ENCODE results near the gene COX7A2L.

Gene COX7A2L

DNA sequence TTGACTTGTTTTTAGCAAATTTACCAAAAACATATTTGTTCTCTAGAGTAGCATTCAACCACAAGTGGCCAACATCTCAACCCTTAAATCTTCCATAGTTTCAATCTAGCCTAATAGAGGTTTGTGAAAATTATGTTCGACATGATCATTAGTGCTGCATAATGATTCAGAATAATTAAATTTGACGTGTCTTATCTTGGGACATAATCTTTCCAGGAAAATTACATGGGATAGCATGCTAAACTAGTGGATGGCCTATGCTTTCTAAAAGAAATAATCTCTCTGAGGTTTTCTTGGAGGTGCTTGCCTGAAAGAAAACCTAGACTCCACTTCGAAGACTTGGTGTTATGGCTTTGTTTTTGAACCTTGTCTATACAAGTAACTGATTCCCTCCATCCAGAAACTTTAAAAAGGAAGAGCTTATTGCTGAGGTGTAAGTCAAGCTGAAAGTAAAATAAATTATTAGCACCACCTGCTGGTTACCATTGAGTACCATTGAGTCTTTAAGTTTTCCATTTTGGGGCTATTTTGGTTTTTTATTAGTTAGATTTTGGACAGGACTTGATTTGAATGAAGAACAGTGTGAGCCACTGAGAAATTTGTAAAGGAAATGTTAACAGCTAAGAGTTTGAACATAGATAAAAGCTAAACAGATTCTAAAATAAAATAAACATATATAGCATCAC lies 32.7 kb downstream of the COX7A2L start:
- Histone ChIP-seq H3K9ac (ENCODE audit: low read depth, low read length) (no peak overlapping the region), H3K27ac (ENCODE audit: low read depth, low read length) (no peak overlapping the region), H3K4me3 (ENCODE audit: low read length) (no peak overlapping the region), H3K9me3 (ENCODE audit: insufficient read depth, low read depth, low read length) (no peaks in the 10 kb centered on the region), H3K4me1 (ENCODE audit: insufficient read depth, low read length) (no peaks in the 10 kb centered on the region), H3K27me3 (ENCODE audit: insufficient read depth, low read length) (no peaks in the 10 kb centered on the region), H3K36me3 (ENCODE audit: insufficient read depth, low read length) (peaks cover 86% of the 10 kb centered on the region)
- WGBS = 86% methylated on average over 3 of the region's 3 CpGs

DNA sequence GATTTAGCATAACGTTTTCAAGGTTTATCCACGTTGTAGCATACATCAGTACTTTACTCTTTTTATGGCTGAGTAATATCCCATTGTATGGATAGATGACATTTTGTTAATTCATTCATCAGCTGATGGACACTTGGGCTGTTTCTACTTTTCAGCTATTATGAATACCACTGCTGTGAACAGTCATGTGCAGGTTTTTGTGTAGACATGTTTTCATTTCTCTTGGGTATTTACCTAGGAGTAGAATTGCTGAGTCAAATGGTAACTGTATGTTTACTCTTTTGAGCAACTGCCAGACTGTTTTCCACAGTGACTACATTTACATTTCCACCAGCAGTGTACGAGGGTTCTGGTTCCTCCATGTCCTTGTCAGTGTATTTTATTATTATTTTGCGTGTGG lies 33.9 kb downstream of the COX7A2L start:
- Histone ChIP-seq H3K4me1 (ENCODE audit: insufficient read depth, low read length) (no peaks in the 10 kb centered on the region), H3K9ac (ENCODE audit: low read depth, low read length) (no peak overlapping the region), H3K4me3 (ENCODE audit: low read length) (no peak overlapping the region), H3K27me3 (ENCODE audit: insufficient read depth, low read length) (no peaks in the 10 kb centered on the region), H3K9me3 (ENCODE audit: insufficient read depth, low read depth, low read length) (no peaks in the 10 kb centered on the region), H3K36me3 (ENCODE audit: insufficient read depth, low read length) (peaks cover 78% of the 10 kb centered on the region), H3K27ac (ENCODE audit: low read depth, low read length) (no peak overlapping the region)
- WGBS = 92% methylated on average over 4 of the region's 4 CpGs

DNA sequence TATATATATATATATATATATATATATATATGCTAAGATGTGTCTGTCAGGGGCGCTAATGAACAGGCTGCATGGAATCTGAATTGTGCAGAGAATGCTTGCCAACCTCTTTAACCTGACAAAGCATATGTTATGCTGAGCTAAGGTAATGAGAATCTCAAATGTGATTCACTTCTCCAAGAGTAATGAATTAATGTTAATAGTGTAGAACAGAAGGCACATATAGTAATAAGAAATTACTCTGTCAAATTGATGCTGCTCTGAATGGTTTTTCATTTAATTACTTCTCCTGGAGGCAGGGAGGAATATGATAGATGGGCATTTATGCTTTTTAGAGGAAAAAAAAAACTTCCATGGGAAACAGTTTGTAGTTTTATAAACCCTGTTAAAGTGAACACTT lies 35.4 kb downstream of the COX7A2L start:
- no peak overlapping the region for H3K4me3 ChIP-seq (ENCODE audit: low read length)
- no peak overlapping the region for H3K27ac ChIP-seq (ENCODE audit: low read depth, low read length)
- 100% methylated on average over 1 of the region's 1 CpG for WGBS
- no peak overlapping the region for H3K9ac ChIP-seq (ENCODE audit: low read depth, low read length)
- peaks cover 67% of the 10 kb centered on the region for H3K36me3 ChIP-seq (ENCODE audit: insufficient read depth, low read length)
- H3K27me3 ChIP-seq (ENCODE audit: insufficient read depth, low read length) = no peaks in the 10 kb centered on the region
- no peaks in the 10 kb centered on the region for H3K9me3 ChIP-seq (ENCODE audit: insufficient read depth, low read depth, low read length)
- no peaks in the 10 kb centered on the region for H3K4me1 ChIP-seq (ENCODE audit: insufficient read depth, low read length)

DNA sequence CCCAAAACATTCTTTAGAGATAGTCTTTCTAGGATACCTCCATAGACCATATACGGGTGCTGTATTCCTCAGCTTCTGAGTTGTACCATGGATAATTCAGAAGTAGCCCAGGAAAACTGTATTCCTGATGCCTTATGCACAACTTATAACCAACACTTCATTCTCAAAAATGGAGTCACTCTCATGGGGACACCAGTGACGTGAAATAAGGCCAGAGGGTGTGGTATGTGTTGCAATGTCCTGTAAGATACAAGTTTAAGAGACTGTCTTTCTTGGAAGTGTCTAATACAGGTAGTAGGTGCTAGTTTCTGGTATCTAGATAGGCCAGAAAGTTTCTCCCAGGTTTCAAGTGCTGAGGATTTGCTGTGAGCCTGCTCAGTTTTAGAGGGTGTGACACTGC lies 36.1 kb downstream of the COX7A2L start:
- WGBS = 91% methylated on average over 2 of the region's 2 CpGs
- Histone ChIP-seq H3K4me1 (ENCODE audit: insufficient read depth, low read length) (no peaks in the 10 kb centered on the region), H3K36me3 (ENCODE audit: insufficient read depth, low read length) (peaks cover 67% of the 10 kb centered on the region), H3K27ac (ENCODE audit: low read depth, low read length) (no peak overlapping the region), H3K9me3 (ENCODE audit: insufficient read depth, low read depth, low read length) (no peaks in the 10 kb centered on the region), H3K4me3 (ENCODE audit: low read length) (no peak overlapping the region), H3K9ac (ENCODE audit: low read depth, low read length) (no peak overlapping the region), H3K27me3 (ENCODE audit: insufficient read depth, low read length) (no peaks in the 10 kb centered on the region)

DNA sequence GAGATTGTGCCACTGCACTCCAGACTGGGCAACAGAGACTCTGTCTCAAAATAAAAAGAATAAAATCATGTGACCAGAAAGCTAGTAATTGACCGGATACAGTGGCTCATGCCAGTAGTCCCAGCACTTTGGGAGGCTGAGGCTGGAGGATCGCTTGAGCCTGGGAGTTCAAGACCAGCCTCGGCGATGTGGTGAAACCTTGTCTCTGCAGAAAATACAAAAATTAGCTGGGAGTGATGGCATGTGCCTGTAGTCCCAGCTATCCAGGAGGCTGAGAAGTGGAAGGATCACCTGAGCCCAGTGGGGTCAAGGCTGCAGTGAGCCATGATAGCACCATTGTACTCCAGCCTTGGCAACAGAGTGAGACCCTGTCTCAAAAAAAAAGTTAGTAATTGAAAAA lies 36.8 kb downstream of the COX7A2L start:
- H3K4me3 ChIP-seq (ENCODE audit: low read length) = no peak overlapping the region
- 97% methylated on average over 4 of the region's 4 CpGs for WGBS
- no peaks in the 10 kb centered on the region for H3K4me1 ChIP-seq (ENCODE audit: insufficient read depth, low read length)
- H3K36me3 ChIP-seq (ENCODE audit: insufficient read depth, low read length) = peaks cover 67% of the 10 kb centered on the region
- no peak overlapping the region for H3K9ac ChIP-seq (ENCODE audit: low read depth, low read length)
- no peak overlapping the region for H3K27ac ChIP-seq (ENCODE audit: low read depth, low read length)
- H3K9me3 ChIP-seq (ENCODE audit: insufficient read depth, low read depth, low read length) = no peaks in the 10 kb centered on the region
- H3K27me3 ChIP-seq (ENCODE audit: insufficient read depth, low read length) = no peaks in the 10 kb centered on the region

DNA sequence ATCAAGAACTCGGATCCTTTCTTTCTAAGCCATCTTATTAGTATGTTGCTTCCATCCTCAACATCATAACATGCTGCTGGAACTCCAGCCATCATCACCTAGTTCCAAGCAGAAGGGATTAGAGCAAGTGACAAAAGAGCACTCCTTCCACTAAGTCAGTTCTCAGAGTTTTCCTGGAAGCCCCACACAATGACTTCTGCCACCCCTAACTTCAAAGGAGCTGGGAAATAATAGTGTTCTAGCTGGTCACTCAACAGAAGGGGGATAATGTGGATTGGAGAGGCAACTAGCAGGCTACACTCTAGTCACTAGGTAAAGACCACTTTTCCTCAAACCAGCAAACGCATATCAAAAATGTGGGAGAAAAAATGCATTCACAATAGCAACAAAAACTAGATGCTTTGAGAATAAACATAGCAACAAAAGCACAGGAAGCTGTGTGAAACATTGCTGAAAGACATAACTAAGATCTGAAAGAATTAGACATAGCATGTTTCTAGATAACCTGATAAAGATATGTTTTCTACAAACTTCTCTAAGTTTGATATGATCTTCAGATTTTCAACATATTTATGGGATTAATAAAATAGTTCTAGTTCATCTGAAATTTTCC lies 39.5 kb downstream of the COX7A2L start:
- no peaks in the 10 kb centered on the region for H3K4me1 ChIP-seq (ENCODE audit: insufficient read depth, low read length)
- WGBS = 58% methylated on average over 2 of the region's 2 CpGs
- H3K9me3 ChIP-seq (ENCODE audit: insufficient read depth, low read depth, low read length) = no peaks in the 10 kb centered on the region
- H3K9ac ChIP-seq (ENCODE audit: low read depth, low read length) = no peak overlapping the region
- no peak overlapping the region for H3K27ac ChIP-seq (ENCODE audit: low read depth, low read length)
- no peaks in the 10 kb centered on the region for H3K27me3 ChIP-seq (ENCODE audit: insufficient read depth, low read length)
- no peak overlapping the region for H3K4me3 ChIP-seq (ENCODE audit: low read length)
- peaks cover 69% of the 10 kb centered on the region for H3K36me3 ChIP-seq (ENCODE audit: insufficient read depth, low read length)

DNA sequence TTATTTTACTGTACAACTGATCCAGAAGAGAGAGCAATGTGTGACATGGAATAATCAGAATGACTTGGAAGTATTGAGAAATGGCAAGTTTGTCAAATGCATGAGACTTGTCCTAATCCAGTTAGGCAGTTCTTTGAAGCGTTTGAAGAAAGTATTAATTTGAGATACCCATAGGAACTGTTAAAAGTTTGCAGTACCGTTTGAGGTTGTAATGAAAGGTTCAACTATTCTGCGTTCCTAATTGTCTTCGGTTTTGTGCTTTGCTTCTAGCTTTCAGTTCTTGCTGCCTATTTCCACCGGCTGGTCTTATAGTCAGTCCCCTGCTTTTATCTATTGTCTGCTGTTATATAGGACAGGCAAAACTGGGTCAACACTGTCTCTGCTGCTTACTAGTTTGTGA lies 41.8 kb downstream of the COX7A2L start:
- WGBS = 95% methylated on average over 5 of the region's 5 CpGs
- Histone ChIP-seq H3K9me3 (ENCODE audit: insufficient read depth, low read depth, low read length) (no peaks in the 10 kb centered on the region), H3K4me1 (ENCODE audit: insufficient read depth, low read length) (no peaks in the 10 kb centered on the region), H3K4me3 (ENCODE audit: low read length) (no peak overlapping the region), H3K36me3 (ENCODE audit: insufficient read depth, low read length) (peaks cover 64% of the 10 kb centered on the region), H3K9ac (ENCODE audit: low read depth, low read length) (no peak overlapping the region), H3K27me3 (ENCODE audit: insufficient read depth, low read length) (no peaks in the 10 kb centered on the region), H3K27ac (ENCODE audit: low read depth, low read length) (no peak overlapping the region)

DNA sequence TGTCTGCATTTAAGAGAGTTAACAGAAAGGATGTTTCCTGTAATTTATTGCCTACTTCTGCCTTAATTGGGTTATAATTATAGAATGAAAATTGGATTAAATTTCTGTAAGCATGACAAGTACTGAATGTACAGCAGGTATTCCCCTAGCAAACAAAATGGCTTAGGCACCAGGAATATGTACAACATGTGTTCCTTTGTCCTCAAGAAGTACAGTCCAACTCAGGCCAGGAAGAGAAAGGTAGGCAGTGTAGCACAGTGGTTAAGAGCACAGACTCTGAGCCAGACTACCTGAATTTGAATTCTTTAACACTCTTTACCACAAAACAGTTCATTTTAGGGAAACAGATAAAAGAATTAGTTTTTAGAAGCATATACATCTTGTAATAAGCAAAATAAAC lies 43.1 kb downstream of the COX7A2L start:
- no peak overlapping the region for H3K4me3 ChIP-seq (ENCODE audit: low read length)
- H3K36me3 ChIP-seq (ENCODE audit: insufficient read depth, low read length) = peaks cover 61% of the 10 kb centered on the region

DNA sequence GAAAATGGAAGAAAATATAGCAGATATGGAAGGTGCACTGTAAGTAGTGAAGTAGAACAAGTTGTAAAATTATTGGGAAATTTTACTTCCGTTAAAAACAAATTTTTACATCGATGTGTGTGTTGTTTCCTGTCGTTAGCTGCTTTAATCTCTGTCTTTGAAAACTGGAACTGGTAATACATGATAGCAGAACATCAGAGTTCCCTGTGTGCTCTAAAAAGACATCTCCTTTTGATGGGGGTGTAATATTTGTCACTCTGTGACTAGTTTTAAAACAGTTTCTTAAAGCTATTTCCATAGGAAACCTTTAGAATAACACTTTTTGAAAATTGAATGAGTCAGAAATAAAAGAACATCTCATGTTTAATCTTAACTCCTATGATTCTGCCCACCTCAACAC lies 43.5 kb downstream of the COX7A2L start:
- 96% methylated on average over 3 of the region's 3 CpGs for WGBS
- no peaks in the 10 kb centered on the region for H3K27me3 ChIP-seq (ENCODE audit: insufficient read depth, low read length)
- no peaks in the 10 kb centered on the region for H3K9me3 ChIP-seq (ENCODE audit: insufficient read depth, low read depth, low read length)
- H3K36me3 ChIP-seq (ENCODE audit: insufficient read depth, low read length) = peaks cover 60% of the 10 kb centered on the region
- no peak overlapping the region for H3K9ac ChIP-seq (ENCODE audit: low read depth, low read length)
- no peaks in the 10 kb centered on the region for H3K4me1 ChIP-seq (ENCODE audit: insufficient read depth, low read length)
- no peak overlapping the region for H3K4me3 ChIP-seq (ENCODE audit: low read length)
- no peak overlapping the region for H3K27ac ChIP-seq (ENCODE audit: low read depth, low read length)

More for the DNA sequence above, 43.1 kb downstream of the COX7A2L start:
- H3K27ac ChIP-seq (ENCODE audit: low read depth, low read length) = no peak overlapping the region
- no peaks in the 10 kb centered on the region for H3K4me1 ChIP-seq (ENCODE audit: insufficient read depth, low read length)
- H3K27me3 ChIP-seq (ENCODE audit: insufficient read depth, low read length) = no peaks in the 10 kb centered on the region
- no peaks in the 10 kb centered on the region for H3K9me3 ChIP-seq (ENCODE audit: insufficient read depth, low read depth, low read length)
- H3K9ac ChIP-seq (ENCODE audit: low read depth, low read length) = no peak overlapping the region

DNA sequence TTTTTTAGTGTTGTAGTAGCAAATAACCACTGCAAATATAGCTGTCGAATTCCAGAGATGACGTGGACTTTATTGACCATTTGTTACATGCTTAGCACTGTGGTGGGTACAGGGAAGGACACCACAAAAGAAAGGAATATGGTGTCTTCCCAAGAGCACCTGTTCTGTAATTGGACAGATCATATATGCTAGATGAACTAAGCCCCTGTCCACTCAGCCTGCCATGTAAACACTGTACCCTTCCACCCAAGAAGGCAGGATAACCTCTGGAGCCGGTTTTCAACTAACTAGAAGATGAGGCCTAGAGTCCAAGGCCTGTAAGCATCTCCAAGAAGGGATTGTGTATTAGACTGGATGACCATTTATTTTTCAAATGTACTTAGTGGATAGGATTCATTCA lies 44.1 kb downstream of the COX7A2L start:
- Histone ChIP-seq H3K9ac (ENCODE audit: low read depth, low read length) (no peak overlapping the region), H3K4me3 (ENCODE audit: low read length) (no peak overlapping the region), H3K9me3 (ENCODE audit: insufficient read depth, low read depth, low read length) (no peaks in the 10 kb centered on the region), H3K27me3 (ENCODE audit: insufficient read depth, low read length) (no peaks in the 10 kb centered on the region), H3K36me3 (ENCODE audit: insufficient read depth, low read length) (peaks cover 60% of the 10 kb centered on the region), H3K4me1 (ENCODE audit: insufficient read depth, low read length) (no peaks in the 10 kb centered on the region), H3K27ac (ENCODE audit: low read depth, low read length) (no peak overlapping the region)
- WGBS = 94% methylated on average over 3 of the region's 3 CpGs

DNA sequence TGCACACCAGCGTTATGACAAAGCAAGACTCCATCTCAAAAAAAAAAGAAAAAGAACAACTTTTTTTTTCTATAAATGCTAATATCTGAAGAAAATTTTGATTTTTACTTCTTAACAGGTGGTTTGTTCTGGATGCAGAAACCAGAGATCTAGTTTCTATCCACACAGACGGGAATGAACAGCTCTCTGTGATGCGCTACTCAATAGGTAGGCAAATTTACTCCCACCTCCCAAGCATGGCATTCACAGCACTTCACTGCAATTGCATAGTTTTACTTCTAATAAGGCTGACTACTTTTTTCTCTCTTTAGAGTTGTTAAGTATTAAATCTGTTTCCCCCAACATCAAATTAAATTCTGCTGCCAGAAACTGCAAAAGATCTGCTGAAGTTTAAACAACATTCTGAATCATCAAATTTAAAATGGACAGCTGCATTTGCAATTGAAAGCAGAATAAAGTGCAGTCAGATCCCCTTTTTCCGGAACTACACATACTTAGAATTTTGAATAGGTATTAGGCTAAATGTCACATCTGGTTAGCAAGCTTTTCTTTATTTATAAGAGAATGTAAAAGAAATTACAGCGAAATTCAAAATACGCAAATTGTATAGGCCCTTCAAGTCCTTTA lies 45.1 kb downstream of the COX7A2L start:
- WGBS = 97% methylated on average over 5 of the region's 6 CpGs
- Histone ChIP-seq H3K36me3 (ENCODE audit: insufficient read depth, low read length) (peaks cover 64% of the 10 kb centered on the region), H3K4me3 (ENCODE audit: low read length) (no peak overlapping the region), H3K9ac (ENCODE audit: low read depth, low read length) (no peak overlapping the region), H3K27me3 (ENCODE audit: insufficient read depth, low read length) (no peaks in the 10 kb centered on the region), H3K9me3 (ENCODE audit: insufficient read depth, low read depth, low read length) (no peaks in the 10 kb centered on the region), H3K4me1 (ENCODE audit: insufficient read depth, low read length) (no peaks in the 10 kb centered on the region), H3K27ac (ENCODE audit: low read depth, low read length) (no peak overlapping the region)

Data from HUES64 (cell line).